ENCODE data around the gene SCARB1.
A peak's percentile ranks its signal among the peaks of the same experiment; 100 is the strongest.

SCARB1 gene

DNA sequence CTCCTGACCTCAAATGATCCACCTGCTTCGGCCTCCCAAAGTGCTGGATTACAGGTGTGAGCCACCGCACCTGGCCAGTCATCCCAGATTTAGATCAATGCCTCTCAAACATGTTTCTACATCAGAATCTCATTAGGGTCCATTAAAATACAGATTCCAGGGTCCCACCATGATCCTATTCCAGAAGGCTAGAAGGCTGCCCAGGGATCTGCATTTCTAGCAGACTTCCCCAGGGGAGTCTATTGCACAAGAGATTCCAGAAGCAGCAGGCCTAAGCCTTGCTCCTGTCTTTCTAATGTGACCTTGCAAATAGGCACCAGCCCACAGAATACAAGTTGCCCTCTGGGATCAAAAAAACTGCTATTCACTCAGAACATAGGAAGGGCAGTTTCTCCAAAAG, 81.5 kb downstream of the SCARB1 start:
- Mint-ChIP-seq H3K36me3 (ENCODE audit: low read depth) (peaks cover 4% of the 10 kb centered on the region), H3K9me3 (no peaks in the 10 kb centered on the region), H3K27ac (no peak overlapping the region), H3K4me3 (no peak overlapping the region), H3K27me3 (ENCODE audit: low read depth, poor library complexity) (no peaks in the 10 kb centered on the region), H3K4me1 (peaks cover 12% of the 10 kb centered on the region)
- TF ChIP-seq, protein P1, sequence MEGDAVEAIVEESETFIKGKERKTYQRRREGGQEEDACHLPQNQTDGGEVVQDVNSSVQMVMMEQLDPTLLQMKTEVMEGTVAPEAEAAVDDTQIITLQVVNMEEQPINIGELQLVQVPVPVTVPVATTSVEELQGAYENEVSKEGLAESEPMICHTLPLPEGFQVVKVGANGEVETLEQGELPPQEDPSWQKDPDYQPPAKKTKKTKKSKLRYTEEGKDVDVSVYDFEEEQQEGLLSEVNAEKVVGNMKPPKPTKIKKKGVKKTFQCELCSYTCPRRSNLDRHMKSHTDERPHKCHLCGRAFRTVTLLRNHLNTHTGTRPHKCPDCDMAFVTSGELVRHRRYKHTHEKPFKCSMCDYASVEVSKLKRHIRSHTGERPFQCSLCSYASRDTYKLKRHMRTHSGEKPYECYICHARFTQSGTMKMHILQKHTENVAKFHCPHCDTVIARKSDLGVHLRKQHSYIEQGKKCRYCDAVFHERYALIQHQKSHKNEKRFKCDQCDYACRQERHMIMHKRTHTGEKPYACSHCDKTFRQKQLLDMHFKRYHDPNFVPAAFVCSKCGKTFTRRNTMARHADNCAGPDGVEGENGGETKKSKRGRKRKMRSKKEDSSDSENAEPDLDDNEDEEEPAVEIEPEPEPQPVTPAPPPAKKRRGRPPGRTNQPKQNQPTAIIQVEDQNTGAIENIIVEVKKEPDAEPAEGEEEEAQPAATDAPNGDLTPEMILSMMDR (IDR thresholded peaks at IDR 0.05): no peak
- DNase-seq: no peak

DNA sequence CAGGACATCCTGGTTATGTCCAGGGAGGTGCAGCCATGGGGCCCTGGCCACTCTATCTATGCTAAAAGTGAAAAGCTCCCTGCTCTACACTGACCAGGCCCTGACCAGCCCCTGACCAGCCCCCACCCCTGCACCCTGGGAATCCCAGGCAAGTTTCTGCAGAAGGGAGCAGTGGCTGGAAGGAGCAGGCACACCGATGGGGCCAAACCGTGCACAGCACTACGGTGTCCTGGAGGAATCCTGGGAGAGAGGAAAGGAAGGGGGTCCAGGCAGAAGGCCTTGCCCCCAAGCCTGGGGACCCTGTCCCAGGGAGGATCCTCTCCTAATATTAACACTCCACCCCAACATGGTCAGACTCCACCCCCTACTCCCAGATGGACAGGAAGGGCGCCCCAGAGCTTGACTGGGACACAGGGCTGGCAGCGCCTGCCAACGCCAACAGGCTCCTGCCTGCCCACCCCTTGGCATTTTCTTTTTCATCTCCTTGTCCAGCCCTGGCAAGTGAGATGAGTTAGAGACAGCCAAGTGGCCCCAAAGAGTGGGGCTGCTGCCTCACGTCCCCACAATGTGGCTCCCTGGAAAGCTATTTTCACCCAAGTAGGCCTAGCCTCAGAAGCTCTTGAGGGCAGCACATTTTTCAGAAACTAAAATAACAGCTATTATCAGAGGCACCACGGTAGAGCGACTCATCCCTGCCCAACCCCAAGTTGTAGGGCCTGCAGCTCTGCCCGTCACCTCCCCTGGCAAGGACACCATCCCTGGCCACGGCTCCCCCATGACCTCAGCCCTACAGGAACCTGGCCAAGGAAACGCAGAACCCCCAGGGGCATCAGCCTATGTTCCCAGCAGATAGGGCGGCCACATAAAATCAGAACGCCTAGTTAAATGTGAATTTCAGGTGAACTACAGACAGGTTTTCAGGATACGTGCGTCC, 82.6 kb downstream of the SCARB1 start:
- Mint-ChIP-seq H3K4me3 (no peak overlapping the region), H3K9me3 (no peaks in the 10 kb centered on the region), H3K4me1 (peaks cover 4% of the 10 kb centered on the region), H3K27ac (no peak overlapping the region), H3K27me3 (ENCODE audit: low read depth, poor library complexity) (no peaks in the 10 kb centered on the region), H3K36me3 (ENCODE audit: low read depth) (peaks cover 4% of the 10 kb centered on the region)
- TF ChIP-seq, protein P1 (IDR thresholded peaks at IDR 0.05): no peak
- DNase-seq: no peak

DNA sequence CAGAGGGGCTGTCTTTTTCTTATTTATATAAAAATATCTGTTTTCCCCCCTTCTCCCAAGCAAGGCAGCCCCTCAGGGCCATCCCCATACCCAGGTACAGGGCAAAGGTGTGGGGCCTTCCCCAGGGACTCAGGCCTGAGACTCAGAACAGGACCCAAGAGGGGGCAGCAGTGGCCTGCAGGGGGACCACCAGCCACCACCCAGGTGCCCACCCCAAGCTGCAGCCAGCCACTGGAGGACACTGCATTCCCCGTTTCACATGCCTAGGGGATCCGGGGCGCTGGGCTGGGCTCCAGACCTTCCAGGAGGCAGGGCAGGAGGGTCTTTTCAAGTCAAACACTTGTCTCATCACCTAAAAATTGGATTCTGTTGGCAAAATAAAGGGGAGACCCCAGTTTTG, 83.3 kb downstream of the SCARB1 start:
- Mint-ChIP-seq H3K27me3 (ENCODE audit: low read depth, poor library complexity) (no peaks in the 10 kb centered on the region), H3K9me3 (no peaks in the 10 kb centered on the region), H3K4me3 (no peak overlapping the region), H3K27ac (no peak overlapping the region), H3K4me1 (peaks cover 4% of the 10 kb centered on the region), H3K36me3 (ENCODE audit: low read depth) (peaks cover 4% of the 10 kb centered on the region)
- DNase-seq: no peak
- TF ChIP-seq, protein P1 (IDR thresholded peaks at IDR 0.05): no peak

DNA sequence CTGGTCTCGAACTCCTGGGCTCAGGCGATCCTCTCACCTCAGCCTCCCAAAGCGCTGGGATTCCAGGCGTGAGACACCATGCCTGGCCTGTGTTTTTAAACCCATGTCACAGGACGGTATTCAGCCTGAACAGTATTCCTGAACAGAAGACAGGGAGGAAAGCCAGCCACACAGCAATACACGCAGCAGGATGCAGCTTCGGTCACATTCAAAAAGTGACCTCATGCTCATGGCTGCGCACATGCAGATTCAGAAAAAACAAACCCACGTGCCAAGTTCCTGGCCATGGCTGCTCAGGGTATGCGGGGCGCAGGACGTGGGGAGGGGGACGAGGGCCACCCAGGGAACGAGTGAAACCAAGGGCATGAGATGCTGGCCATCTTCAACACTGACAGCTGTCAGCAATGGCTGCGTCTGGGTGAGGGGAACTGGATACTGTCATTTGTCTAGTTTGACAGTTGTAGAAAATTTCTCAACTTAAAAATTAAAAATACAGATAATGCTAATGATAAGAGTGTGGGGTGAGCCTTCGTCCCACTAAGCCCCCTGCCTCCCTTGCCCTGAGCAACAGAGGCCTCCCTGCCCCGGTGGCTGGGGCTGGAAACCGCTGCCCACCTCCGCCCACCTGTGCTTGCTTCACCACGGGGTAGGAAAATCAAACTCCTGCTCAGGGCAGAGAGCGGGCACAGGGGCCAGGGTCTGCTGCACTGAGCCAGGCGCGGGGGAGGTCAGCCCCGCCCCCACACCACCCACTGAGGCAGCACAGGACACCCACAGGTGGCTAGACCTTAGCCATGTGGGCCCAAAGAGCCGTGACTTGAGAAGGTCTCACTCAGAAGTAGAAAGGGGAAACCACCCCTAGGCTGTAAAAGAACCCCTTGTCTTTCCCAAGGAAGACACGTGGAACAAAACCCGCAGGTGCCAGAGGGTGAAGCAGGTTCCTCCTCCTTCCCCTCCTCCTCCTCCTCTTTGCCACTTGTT, 84.2 kb downstream of the SCARB1 start:
- H3K27ac Mint-ChIP-seq: peak overlapping the region; percentile 19
- DNase-seq: no peak
- peaks cover 3% of the 10 kb centered on the region for H3K27me3 Mint-ChIP-seq (ENCODE audit: low read depth, poor library complexity)
- H3K9me3 Mint-ChIP-seq: peaks cover 5% of the 10 kb centered on the region
- H3K36me3 Mint-ChIP-seq (ENCODE audit: low read depth): peaks cover 4% of the 10 kb centered on the region
- TF ChIP-seq, protein P1 (IDR thresholded peaks at IDR 0.05): no peak
- peaks cover 4% of the 10 kb centered on the region for H3K4me1 Mint-ChIP-seq
- no peak overlapping the region for H3K4me3 Mint-ChIP-seq

DNA sequence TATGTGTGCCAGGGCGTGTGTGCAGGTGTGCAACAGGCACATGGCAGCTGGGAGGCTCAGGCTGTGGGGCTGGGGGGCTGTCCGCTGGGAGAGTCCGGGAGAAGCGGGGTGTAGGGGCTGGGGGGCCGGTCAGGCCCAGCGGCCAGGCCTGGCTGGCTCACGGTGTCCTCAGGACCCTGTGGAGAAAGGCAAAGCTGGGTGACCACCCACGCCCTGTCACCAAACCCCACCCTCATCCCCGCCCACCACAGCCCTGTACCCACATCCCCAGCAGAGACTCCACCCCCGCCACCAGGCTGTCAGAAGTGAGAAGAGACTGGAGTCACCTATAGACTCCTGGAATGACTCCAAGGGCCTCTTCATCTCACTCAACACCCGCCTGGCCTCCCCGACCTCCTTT, 85.3 kb downstream of the SCARB1 start:
- TF ChIP-seq, protein P1 (IDR thresholded peaks at IDR 0.05): no peak
- peaks cover 3% of the 10 kb centered on the region for H3K27me3 Mint-ChIP-seq (ENCODE audit: low read depth, poor library complexity)
- H3K4me1 Mint-ChIP-seq: peaks cover 4% of the 10 kb centered on the region
- peaks cover 4% of the 10 kb centered on the region for H3K36me3 Mint-ChIP-seq (ENCODE audit: low read depth)
- no peak overlapping the region for H3K4me3 Mint-ChIP-seq
- H3K27ac Mint-ChIP-seq: no peak overlapping the region
- H3K9me3 Mint-ChIP-seq: peaks cover 11% of the 10 kb centered on the region
- no peak for DNase-seq
